Left ventricle myocardium inferior (tissue), 1 donor: Measurements from ENCODE around the gene XXYLT1. TPM values are rescaled to one million over a fixed set of nuclear protein-coding genes. Genes with fewer than 3 reads are reported as not detected.

ENCODE experiments used
- DNase-seq: peaks from one replicate; pipeline ENCODE4 v3.0.0-alpha.2; 2020
- H3K27ac ChIP-seq: fragments of 200-600 bp; replicated peaks from 2 replicates; pipeline ENCODE4 v1.8.0; 2021
- H3K27me3 ChIP-seq: fragments of 200-600 bp; 2 replicates; pipeline ENCODE4 v1.8.0; 2021; ENCODE audit warnings: low read depth
- H3K36me3 ChIP-seq: fragments of 200-600 bp; 2 replicates; pipeline ENCODE4 v1.8.0; 2021
- H3K4me1 ChIP-seq: fragments of 200-600 bp; 2 replicates; pipeline ENCODE4 v1.8.0; 2021
- H3K4me3 ChIP-seq: fragments of 200-600 bp; 2 replicates; pipeline ENCODE4 v1.8.0; 2021; ENCODE audit warnings: mild to moderate bottlenecking, moderate library complexity
- H3K9me3 ChIP-seq: fragments of 200-600 bp; replicated peaks from 2 replicates; pipeline ENCODE4 v1.8.0; 2021
- intact Hi-C: fragments of 100-400 bp; cut with micrococcal nuclease; formaldehyde crosslinking; loops from one replicate; pipeline ENCODE4 v1.11.0; 2022
- total RNA-seq: library from RNA; stranded (reverse); fragmentation: NEBNext Ultra II Directional; extraction: Animal tissue kit (Norgen Biotek cat#: 25700); gene quantifications from one replicate; pipeline ENCODE4 v1.2.1, GENCODE V29; 2021
- TF ChIP-seq, protein P1 (sequence below): fragments of 200-600 bp; IDR thresholded peaks from 2 replicates; pipeline ENCODE4 v1.8.0; 2021; ENCODE audit warnings: antibody characterized with exemption, mild to moderate bottlenecking, borderline replicate concordance
- donor health status: DM: no; HTN: yes; CAD: no; lungs with severe emphysema.

Gene XXYLT1
- total RNA-seq, 1 donor from 2014 or later, result 2.3 TPM

DNA sequence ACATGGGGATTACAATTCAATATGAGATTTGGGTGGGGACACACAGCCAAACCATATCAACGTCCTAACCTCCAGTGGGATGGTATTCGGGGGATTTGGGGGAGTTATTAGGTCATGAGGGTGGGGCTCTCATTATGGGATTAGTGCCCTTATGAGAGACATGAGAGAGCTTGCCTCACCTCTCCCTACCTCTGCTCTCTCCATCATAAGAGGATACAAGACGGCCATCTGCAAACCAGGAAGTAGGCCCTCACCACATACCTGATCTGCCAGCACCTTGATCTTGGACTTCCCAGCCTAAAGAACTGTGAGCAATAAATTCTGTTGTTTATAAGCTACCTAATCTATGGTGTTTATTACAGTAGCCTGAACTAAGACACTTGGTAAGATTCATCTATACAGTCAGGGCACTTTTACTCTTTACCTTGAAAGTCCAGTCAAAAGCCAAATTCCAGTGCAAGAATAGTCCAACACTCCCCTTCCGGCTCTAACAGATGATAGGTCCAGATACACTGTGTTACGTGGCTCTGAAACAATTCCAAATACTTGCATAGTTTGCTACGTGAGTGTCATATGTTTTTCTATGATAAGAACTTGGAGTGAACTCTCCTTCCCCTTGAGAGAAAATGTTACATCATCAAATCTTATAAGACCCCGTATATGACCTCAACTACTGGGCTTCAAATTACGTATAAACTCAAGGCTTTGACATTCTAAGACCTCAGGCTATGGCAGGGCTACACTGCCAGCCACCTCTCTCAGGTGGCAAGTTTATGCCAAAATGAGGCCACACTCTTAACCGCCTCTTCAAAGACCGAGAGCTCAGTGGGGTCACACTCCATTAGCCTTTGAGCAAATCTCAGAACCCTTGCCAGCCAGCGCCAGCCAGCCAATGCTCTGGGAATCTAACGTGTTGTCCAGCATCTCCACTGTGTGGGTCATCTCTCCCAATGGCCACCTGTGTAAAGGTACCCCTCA, 129.9 kb downstream of the XXYLT1 start:
- intact Hi-C loops, result no loop called here
- TF ChIP-seq, protein P1, sequence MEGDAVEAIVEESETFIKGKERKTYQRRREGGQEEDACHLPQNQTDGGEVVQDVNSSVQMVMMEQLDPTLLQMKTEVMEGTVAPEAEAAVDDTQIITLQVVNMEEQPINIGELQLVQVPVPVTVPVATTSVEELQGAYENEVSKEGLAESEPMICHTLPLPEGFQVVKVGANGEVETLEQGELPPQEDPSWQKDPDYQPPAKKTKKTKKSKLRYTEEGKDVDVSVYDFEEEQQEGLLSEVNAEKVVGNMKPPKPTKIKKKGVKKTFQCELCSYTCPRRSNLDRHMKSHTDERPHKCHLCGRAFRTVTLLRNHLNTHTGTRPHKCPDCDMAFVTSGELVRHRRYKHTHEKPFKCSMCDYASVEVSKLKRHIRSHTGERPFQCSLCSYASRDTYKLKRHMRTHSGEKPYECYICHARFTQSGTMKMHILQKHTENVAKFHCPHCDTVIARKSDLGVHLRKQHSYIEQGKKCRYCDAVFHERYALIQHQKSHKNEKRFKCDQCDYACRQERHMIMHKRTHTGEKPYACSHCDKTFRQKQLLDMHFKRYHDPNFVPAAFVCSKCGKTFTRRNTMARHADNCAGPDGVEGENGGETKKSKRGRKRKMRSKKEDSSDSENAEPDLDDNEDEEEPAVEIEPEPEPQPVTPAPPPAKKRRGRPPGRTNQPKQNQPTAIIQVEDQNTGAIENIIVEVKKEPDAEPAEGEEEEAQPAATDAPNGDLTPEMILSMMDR, result no peak
- Histone ChIP-seq H3K36me3 (no peaks in the 10 kb centered on the region), H3K27me3 (no peaks in the 10 kb centered on the region), H3K4me3 (no peak overlapping the region), H3K9me3 (peaks cover 7% of the 10 kb centered on the region), H3K27ac (no peak overlapping the region), H3K4me1 (no peaks in the 10 kb centered on the region)
- DNase-seq, result no peak

DNA sequence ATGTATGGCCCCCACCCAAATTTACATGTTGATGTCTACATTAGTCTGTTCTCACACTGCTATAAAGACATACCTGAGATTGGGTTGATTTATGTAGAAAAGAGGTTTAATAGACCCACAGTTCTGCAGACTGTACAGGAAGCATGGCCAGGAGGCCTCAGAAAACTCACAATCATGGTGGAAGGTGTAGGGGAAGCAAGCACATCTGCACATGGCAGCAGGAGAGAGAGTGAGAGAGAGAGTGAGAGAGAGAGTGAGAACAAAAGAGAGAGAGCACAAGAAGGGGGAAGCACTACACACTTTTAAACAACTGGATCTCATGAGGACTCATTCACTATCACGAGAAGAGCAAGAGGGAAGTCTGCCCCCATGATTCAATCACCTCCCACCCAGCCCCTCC, 130.5 kb downstream of the XXYLT1 start:
- no peak overlapping the region for H3K27ac ChIP-seq
- H3K27me3 ChIP-seq, result no peaks in the 10 kb centered on the region
- DNase-seq, result no peak
- no peak overlapping the region for H3K4me3 ChIP-seq
- TF ChIP-seq, protein P1, result no peak
- H3K36me3 ChIP-seq, result no peaks in the 10 kb centered on the region
- intact Hi-C loops, result no loop called here
- H3K9me3 ChIP-seq, result peaks cover 7% of the 10 kb centered on the region
- no peaks in the 10 kb centered on the region for H3K4me1 ChIP-seq

DNA sequence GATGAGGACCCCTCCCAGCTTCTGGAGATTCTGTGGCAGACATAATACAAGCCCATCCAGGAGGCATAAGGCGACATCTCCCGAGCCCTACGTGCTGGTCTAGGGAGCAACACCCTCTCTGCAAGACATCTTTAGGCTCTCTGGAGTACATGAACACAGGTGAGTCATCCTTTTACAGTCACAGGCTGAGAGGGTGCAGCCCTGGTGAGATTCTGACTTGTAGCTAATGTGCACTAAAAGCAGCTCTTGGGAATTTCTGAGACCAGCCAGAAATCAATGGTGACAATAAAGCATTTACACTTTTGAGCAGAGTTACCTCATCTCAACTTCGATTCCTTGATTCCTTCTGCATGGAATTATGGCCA, 131.1 kb downstream of the XXYLT1 start:
- Histone ChIP-seq H3K27ac (peak overlapping the region; percentile 65), H3K4me3 (no peak overlapping the region), H3K9me3 (peaks cover 7% of the 10 kb centered on the region), H3K36me3 (no peaks in the 10 kb centered on the region), H3K4me1 (no peaks in the 10 kb centered on the region), H3K27me3 (no peaks in the 10 kb centered on the region)
- intact Hi-C loops, result no loop called here
- DNase-seq, result no peak
- TF ChIP-seq, protein P1, result no peak

DNA sequence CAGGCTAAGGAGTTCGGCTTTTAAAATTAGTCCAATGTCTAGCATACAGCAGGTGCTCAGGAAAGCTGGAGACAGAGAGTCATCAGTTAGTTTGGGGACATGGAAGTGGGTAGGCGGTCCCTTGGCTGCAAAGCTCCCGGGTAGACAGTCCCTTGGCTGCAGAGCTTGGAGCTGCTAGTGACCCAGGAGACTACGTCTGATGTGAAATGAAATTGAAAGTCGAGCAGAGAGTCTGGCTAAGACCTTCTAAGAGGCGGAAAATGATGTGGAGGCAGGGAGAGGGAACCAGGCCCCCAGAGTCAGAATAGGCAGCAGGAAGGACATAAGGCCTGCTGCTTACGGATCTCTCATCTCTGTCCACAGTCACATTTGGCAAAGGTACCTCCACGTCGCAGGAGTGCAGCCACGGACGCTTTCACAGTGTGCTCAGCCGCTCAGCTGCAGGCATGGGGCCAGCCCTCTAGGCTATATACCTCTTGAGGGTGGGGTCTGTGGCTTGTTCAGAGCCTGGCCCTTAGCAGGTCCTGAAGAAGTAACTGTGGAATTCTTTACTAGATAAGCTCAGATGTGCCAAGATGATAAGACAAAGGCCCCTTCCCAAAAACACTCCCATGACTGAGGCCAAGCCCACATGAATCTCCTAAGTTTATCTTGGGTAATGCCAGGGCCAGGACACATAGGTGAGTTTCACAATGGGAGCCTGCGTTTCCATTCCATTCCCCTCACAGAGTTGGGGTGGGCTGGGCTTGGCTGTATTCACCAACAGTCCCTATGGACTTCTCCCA, 131.7 kb downstream of the XXYLT1 start:
- peaks cover 7% of the 10 kb centered on the region for H3K9me3 ChIP-seq
- peak overlapping the region; percentile 65 for H3K27ac ChIP-seq
- DNase-seq, result no peak
- H3K27me3 ChIP-seq, result no peaks in the 10 kb centered on the region
- no peaks in the 10 kb centered on the region for H3K4me1 ChIP-seq
- H3K36me3 ChIP-seq, result no peaks in the 10 kb centered on the region
- TF ChIP-seq, protein P1, result no peak
- peak overlapping the region; percentile 17 for H3K4me3 ChIP-seq
- intact Hi-C loops, result no loop called here

DNA sequence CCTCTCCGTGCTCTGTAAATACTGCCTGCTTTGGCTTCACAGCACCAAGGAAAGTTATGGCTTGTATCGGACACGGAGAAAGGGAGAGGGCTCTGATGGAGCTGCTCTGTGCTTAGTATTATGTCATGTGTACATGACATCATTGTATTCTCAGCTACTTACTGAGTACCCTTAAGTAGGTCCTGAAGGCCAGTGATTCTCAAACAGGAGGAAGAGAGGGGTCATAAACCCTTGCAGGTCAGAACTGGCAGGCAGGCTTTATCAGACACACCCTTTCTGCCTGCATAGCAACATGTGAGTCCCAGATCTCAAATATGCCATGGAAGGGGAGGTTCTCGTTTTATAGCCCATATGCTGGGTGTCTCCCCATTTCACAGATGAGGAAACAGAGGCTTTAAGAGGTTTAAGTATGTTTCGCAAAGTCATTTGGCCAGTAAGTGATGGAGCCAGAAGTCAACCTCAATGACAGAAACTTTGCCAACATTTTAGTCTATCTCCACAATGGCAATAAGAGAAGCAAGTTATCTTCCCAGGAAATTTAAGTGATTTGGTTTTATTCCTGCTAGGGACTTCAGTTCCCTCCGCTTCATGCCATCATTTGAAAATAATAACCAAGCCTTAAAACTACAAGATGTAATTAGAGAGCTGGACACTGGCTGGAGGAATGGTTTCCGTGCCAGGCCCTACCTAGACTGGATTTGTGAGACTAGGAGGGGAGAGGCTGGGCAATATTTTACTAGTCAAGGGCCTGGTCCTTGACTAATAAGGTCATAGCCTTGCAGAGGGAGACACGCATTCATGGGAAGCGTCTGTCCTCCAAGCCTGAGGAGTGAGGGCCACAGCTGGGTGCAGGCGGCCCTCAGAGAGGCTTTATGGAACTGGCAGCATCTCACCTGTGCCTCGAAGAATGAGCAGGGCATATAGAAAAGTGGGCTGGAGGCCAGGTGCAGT, 133.0 kb downstream of the XXYLT1 start:
- Histone ChIP-seq H3K27ac (no peak overlapping the region), H3K4me3 (no peak overlapping the region), H3K36me3 (no peaks in the 10 kb centered on the region), H3K4me1 (no peaks in the 10 kb centered on the region), H3K27me3 (no peaks in the 10 kb centered on the region), H3K9me3 (peaks cover 7% of the 10 kb centered on the region)
- DNase-seq, result no peak
- intact Hi-C loops, result no loop called here
- TF ChIP-seq, protein P1, result no peak
